PFSK-1 (cell line): ENCODE results near the gene LRRIQ3. TPM values are rescaled to one million over a fixed set of nuclear protein-coding genes. Genes with fewer than 3 reads are reported as not detected.

ENCODE experiments used
- FOXP2 ChIP-seq: optimal IDR thresholded peaks from 2 replicates; pipeline ENCODE3; 2011; ENCODE audit warnings: borderline replicate concordance, control low read depth, inconsistent platforms; ENCODE audit not compliant: insufficient read depth; ENCODE audit errors: extremely low read length, extremely low read depth
- POLR2AphosphoS5 ChIP-seq: IDR thresholded peaks from 2 replicates; pipeline ENCODE4 v1.6.1; 2012; ENCODE audit warnings: low read depth, mild to moderate bottlenecking, control low read depth, low read length, moderate library complexity
- SIN3A ChIP-seq: IDR thresholded peaks from 2 replicates; pipeline ENCODE4 v1.6.1; 2012; ENCODE audit warnings: mild to moderate bottlenecking, low read length, moderate library complexity, borderline replicate concordance; ENCODE audit not compliant: insufficient read depth
- TAF1 ChIP-seq: IDR thresholded peaks from 2 replicates; pipeline ENCODE4 v1.6.1; 2012; ENCODE audit warnings: low read length, control low read depth, borderline replicate concordance; ENCODE audit not compliant: insufficient read depth
- polyA plus RNA-seq: library from polyadenylated mRNA; unstranded; fragments of >200 nt; gene quantifications from one replicate; pipeline ENCODE4 v1.2.1, GENCODE V29; 2012; ENCODE audit warnings: low read depth, missing spikeins; ENCODE audit not compliant: insufficient read length
- TF ChIP-seq, protein P1 (sequence below), 2 experiments: IDR thresholded peaks; 2 replicates each; pipeline versions ENCODE4 v1.6.1 to v1.8.0; 2011 to 2012; ENCODE audit warnings: low read depth in 2 of 2, low read length in 2 of 2, control low read depth in 1 of 2, inconsistent platforms in 1 of 2, mild to moderate bottlenecking in 1 of 2, moderate library complexity in 1 of 2; ENCODE audit not compliant: insufficient read depth in 1 of 2

Gene LRRIQ3, protein sequence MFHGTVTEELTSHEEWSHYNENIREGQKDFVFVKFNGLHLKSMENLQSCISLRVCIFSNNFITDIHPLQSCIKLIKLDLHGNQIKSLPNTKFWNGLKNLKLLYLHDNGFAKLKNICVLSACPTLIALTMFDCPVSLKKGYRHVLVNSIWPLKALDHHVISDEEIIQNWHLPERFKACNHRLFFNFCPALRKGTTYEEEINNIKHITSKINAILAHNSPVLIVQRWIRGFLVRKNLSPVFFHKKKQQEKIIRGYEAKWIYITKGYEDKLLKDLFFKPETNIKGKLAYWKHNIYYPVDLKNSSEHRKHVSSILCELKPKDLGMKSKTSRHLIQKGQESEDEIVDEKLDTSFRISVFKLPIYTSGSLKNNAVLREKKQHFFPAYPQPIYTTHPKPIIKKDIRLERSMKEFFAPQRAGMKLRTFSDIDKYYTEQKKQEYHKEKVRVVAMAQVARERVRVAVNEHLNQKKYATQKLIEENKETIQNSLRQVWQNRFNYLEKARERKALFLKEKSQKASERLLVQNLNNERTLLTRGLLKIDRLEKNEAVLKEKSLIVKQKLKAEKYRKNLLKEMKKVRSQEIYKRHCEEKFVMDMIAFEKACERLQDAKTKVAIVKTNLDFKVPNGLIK
- not detected for polyA plus RNA-seq

DNA sequence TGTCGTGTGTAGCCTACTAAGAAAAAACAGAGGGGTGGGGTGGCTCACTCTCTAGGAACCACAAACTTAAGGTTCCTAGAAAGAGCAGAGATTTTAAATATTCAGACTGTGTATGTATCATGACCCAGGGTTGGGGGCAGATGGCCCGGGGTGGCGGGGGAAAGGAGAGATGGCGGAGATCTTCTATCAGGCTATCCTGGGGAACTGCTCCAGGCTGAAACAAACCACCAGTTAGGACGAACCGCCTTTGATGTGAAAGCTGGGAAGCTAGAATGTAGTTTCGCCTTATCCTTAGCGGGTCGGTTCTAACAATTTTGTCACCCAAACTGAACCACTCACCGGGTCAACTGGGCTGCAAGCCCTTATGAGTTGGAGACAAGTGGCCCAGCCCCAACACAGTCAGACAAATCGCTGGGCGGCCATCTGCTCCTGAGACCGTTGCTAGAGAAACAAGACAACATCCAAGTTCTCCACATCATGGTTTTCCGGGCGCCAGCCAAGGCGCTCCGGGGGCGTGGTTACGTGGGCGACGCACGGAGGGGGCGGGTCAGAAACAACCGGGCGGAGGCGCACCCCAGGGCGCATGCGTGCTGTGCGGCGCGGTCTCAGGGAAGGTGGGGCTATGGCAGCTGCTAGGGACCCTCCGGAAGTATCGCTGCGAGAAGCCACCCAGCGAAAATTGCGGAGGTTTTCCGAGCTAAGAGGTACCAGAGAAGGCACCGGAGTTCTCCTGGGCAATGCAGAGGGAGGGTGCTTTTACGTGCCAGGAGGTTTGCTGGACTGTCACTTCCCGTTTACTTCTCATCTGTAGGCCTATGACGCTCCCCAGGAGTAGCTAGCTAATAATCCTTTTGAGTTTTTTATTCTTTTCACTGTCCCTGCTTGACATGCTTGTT, at the start of gene LRRIQ3, which contains the start of gene FPGT:
TSS of gene LRRIQ3 (minus strand) at position 520 of the 896 bp plus-strand sequence. CDS start 14,492 bp downstream, outside the sequence.
TSS of gene FPGT (plus strand) at position 586 of the 896 bp plus-strand sequence. CDS start at position 623, 37 bp downstream.
- TF ChIP-seq FOXP2 (peak; percentile 83), TAF1 (peak; percentile 40; the same call in 1 of the 2 replicates), POLR2AphosphoS5 (peak; percentile 87), SIN3A (no peak)
- TF ChIP-seq, protein P1, sequence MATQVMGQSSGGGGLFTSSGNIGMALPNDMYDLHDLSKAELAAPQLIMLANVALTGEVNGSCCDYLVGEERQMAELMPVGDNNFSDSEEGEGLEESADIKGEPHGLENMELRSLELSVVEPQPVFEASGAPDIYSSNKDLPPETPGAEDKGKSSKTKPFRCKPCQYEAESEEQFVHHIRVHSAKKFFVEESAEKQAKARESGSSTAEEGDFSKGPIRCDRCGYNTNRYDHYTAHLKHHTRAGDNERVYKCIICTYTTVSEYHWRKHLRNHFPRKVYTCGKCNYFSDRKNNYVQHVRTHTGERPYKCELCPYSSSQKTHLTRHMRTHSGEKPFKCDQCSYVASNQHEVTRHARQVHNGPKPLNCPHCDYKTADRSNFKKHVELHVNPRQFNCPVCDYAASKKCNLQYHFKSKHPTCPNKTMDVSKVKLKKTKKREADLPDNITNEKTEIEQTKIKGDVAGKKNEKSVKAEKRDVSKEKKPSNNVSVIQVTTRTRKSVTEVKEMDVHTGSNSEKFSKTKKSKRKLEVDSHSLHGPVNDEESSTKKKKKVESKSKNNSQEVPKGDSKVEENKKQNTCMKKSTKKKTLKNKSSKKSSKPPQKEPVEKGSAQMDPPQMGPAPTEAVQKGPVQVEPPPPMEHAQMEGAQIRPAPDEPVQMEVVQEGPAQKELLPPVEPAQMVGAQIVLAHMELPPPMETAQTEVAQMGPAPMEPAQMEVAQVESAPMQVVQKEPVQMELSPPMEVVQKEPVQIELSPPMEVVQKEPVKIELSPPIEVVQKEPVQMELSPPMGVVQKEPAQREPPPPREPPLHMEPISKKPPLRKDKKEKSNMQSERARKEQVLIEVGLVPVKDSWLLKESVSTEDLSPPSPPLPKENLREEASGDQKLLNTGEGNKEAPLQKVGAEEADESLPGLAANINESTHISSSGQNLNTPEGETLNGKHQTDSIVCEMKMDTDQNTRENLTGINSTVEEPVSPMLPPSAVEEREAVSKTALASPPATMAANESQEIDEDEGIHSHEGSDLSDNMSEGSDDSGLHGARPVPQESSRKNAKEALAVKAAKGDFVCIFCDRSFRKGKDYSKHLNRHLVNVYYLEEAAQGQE (IDR thresholded peaks at IDR 0.05; ENCODE audit: insufficient read depth in 1 of 2, low read depth in 2 of 2, low read length in 2 of 2), result no peak

DNA sequence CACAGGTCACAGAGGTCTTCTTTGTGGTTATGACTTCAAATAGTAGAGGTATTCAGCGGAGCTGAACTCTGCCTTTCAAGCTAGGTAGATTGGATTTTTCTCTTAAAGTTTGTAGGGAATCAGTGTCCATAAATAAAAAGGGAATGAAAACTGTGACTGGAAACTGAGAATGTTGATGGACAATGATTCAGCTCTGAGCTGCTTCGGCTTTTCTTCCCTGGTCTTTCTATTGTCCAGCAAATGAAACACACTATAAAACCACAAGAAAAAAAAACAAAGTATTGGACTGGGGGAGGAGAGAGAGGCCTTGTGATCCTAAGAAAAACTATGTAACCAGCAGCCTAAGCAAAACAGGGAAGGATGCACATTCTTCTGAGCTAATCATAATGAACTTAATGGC, 48.3 kb upstream of the LRRIQ3 start:
- no peak for TF ChIP-seq POLR2AphosphoS5
- no peak for TF ChIP-seq SIN3A
- TF ChIP-seq FOXP2, result no peak
- TF ChIP-seq TAF1, result no peak

DNA sequence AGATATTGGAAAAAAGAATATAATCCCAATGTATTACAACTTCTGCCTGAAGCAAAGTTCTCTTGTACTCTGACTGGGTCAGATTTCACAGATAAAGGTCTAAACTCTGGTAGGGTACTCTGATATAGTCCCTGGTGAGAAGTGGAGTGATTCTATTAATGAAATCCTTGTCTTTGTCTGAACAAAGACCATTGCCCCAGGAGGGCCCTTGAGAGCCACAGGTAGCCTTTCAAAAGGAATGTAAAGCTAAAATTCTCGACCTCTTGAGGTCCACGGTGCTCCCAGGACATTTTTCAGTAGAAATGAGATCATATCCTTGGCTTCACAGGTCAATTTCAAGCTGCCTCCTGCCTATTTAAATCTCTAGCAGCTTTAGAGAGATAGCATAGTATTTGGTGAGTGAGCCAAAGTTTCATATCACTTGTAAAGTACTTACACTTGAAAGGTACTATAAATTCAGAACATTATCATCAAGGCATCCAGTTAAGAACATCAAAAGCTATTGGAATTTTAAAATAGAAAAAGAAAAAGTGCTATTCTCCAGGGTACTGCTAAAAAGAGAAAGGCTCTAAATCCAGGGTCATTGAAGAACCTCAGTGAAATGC, 47.3 kb upstream of the LRRIQ3 start:
- TF ChIP-seq FOXP2 (no peak), POLR2AphosphoS5 (no peak), SIN3A (no peak), TAF1 (no peak)
- TF ChIP-seq, protein P1 (IDR thresholded peaks at IDR 0.05; ENCODE audit: insufficient read depth in 1 of 2, low read depth in 2 of 2, low read length in 2 of 2), result no peak

DNA sequence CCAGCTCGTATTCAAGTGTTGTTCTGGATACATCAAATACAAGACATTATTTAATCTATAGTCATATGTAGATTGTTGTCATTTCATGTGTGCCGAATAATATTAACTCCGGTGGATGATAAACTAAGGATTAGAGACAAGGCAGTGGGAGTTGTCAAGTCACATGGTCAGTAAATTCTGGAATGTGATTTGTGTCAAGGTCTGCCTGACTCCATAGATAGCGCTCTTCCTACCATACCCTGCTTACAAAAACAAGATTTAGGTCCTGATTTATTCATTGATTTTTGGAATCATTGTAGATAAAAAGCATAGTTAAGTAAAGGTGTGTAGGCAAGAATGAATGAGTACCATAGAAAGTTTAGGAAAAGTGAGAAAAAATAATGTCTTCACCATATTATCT, 39.8 kb upstream of the LRRIQ3 start:
- TF ChIP-seq TAF1 (no peak), POLR2AphosphoS5 (no peak), FOXP2 (no peak), SIN3A (no peak)
- TF ChIP-seq, protein P1 (IDR thresholded peaks at IDR 0.05; ENCODE audit: insufficient read depth in 1 of 2, low read depth in 2 of 2, low read length in 2 of 2), result no peak

DNA sequence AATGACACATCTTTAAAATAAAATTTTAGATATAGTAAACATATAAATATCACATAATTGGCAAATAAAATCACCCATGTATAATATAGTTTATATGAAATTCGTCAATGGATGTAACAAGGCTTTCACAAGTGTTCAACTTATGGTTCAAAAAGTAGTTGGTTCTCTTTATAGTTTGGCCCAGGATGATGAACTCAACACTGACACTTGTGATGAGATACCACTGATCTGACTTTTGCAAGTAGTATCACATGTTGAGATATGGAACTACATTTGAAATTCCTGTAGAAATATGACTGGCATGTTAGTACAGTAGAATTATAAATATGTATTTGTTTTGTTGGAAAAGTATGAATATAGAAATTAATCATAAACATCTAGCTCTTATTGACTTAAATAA, 39.1 kb upstream of the LRRIQ3 start:
- TF ChIP-seq FOXP2, result no peak
